NCI-H1105 (cell line): ENCODE results near the gene ARHGAP15.

Experiments
- DNase-seq: peaks from one replicate; lab custom pipeline; 2025; lab: John Stamatoyannopoulos, UW

ARHGAP15 gene

GRCh38 chr2:143169105-143169504 lies 39.9 kb downstream of the ARHGAP15 start:
- DNase-seq = no peak

GRCh38 chr2:143171817-143172216 lies 42.6 kb downstream of the ARHGAP15 start:
- DNase-seq = no peak

GRCh38 chr2:143175438-143175837 lies 46.2 kb downstream of the ARHGAP15 start:
- no peak for DNase-seq

GRCh38 chr2:143176606-143177005 lies 47.4 kb downstream of the ARHGAP15 start:
- no peak for DNase-seq

- no peak for DNase-seq
Observed at GRCh38 chr2:143177096-143177786, 48.0 kb downstream of the ARHGAP15 start.

GRCh38 chr2:143181494-143181893 lies 52.3 kb downstream of the ARHGAP15 start:
- no peak for DNase-seq

GRCh38 chr2:143182649-143183048 lies 53.4 kb downstream of the ARHGAP15 start:
- DNase-seq = no peak

GRCh38 chr2:143183804-143184463 lies 54.7 kb downstream of the ARHGAP15 start:
- no peak for DNase-seq

- no peak for DNase-seq
Observed at GRCh38 chr2:143186876-143187275, 57.7 kb downstream of the ARHGAP15 start.

- no peak for DNase-seq
Observed at GRCh38 chr2:143190431-143190830, 61.2 kb downstream of the ARHGAP15 start.

GRCh38 chr2:143192106-143192505 lies 62.9 kb downstream of the ARHGAP15 start:
- no peak for DNase-seq

GRCh38 chr2:143192716-143193115 lies 63.5 kb downstream of the ARHGAP15 start:
- no peak for DNase-seq

- peak; percentile 54 for DNase-seq
Observed at GRCh38 chr2:143193121-143193520, 63.9 kb downstream of the ARHGAP15 start.

GRCh38 chr2:143195511-143195910 lies 66.3 kb downstream of the ARHGAP15 start:
- no peak for DNase-seq

- DNase-seq = no peak
Observed at GRCh38 chr2:143204062-143204461, 74.8 kb downstream of the ARHGAP15 start.

- DNase-seq = no peak
Observed at GRCh38 chr2:143205106-143205764, 76.0 kb downstream of the ARHGAP15 start.

- no peak for DNase-seq
Observed at GRCh38 chr2:143209570-143210445, 80.6 kb downstream of the ARHGAP15 start.

GRCh38 chr2:143210446-143210819 lies 81.2 kb downstream of the ARHGAP15 start:
- no peak for DNase-seq

GRCh38 chr2:143217512-143218115 lies 88.4 kb downstream of the ARHGAP15 start:
- no peak for DNase-seq

- no peak for DNase-seq
Observed at GRCh38 chr2:143218621-143219020, 89.4 kb downstream of the ARHGAP15 start.

GRCh38 chr2:143219266-143219665 lies 90.0 kb downstream of the ARHGAP15 start:
- no peak for DNase-seq

GRCh38 chr2:143223556-143223955 lies 94.3 kb downstream of the ARHGAP15 start:
- no peak for DNase-seq
